GM23248 (cell line): ENCODE data around the gene CGGBP1. TPM values are rescaled to one million over a fixed set of nuclear protein-coding genes. Genes with fewer than 3 reads are reported as not detected.
"Not testable (repeated sequence)": the region's sequence is repeated elsewhere in the genome, so short reads cannot be mapped to it uniquely, and the experiment has no call there.

ENCODE experiments used
- DNase-seq: peaks from one replicate; pipeline ENCODE4 v3.0.0-alpha.2; 2015
- H2AFZ ChIP-seq: fragments of 200-600 bp; sonication (generic); 2 replicates; pipeline ENCODE4 v1.6.1; 2016; ENCODE audit warnings: antibody characterized with exemption
- H3F3A ChIP-seq: fragments of 200-600 bp; sonication (generic); 2 replicates; pipeline ENCODE4 v1.6.1; 2016; ENCODE audit warnings: mild to moderate bottlenecking, antibody characterized with exemption, mixed run types; ENCODE audit not compliant: insufficient read depth
- H3K27ac ChIP-seq: fragments of 200-600 bp; sonication (generic); 2 replicates; pipeline ENCODE4 v1.5.1; 2016; ENCODE audit warnings: mild to moderate bottlenecking
- H3K27me3 ChIP-seq: fragments of 200-600 bp; sonication (generic); replicated peaks from 2 replicates; pipeline ENCODE4 v1.6.1; 2016; ENCODE audit warnings: mild to moderate bottlenecking; ENCODE audit not compliant: insufficient read depth
- H3K36me3 ChIP-seq: fragments of 200-600 bp; sonication (generic); 2 replicates; pipeline ENCODE4 v1.6.1; 2016; ENCODE audit warnings: low read depth, mild to moderate bottlenecking
- H3K4me1 ChIP-seq: fragments of 200-600 bp; sonication (generic); 2 replicates; pipeline ENCODE4 v1.6.1; 2016; ENCODE audit warnings: mild to moderate bottlenecking; ENCODE audit not compliant: insufficient read depth
- H3K4me2 ChIP-seq: fragments of 200-600 bp; sonication (generic); one replicate; pipeline ENCODE4 v1.6.1; 2016; ENCODE audit warnings: mild to moderate bottlenecking; ENCODE audit not compliant: unreplicated experiment
- H3K4me3 ChIP-seq: fragments of 200-600 bp; sonication (generic); 2 replicates; pipeline ENCODE4 v1.5.1; 2016; ENCODE audit warnings: mild to moderate bottlenecking
- H3K79me2 ChIP-seq: fragments of 200-600 bp; sonication (generic); 2 replicates; pipeline ENCODE4 v1.6.1; 2016; ENCODE audit warnings: mild to moderate bottlenecking; ENCODE audit not compliant: insufficient read depth
- H3K9ac ChIP-seq: fragments of 200-600 bp; sonication (generic); 2 replicates; pipeline ENCODE4 v1.6.1; 2016; ENCODE audit warnings: mild to moderate bottlenecking
- H3K9me2 ChIP-seq: fragments of 200-600 bp; sonication (generic); 2 replicates; pipeline ENCODE4 v1.6.1; 2016; ENCODE audit warnings: mixed run types, mild to moderate bottlenecking, moderate library complexity; ENCODE audit not compliant: insufficient read depth
- H3K9me3 ChIP-seq: fragments of 200-600 bp; sonication (generic); one replicate; pipeline ENCODE4 v1.6.1; 2017; ENCODE audit warnings: low read depth
- H4K20me1 ChIP-seq: fragments of 200-600 bp; sonication (generic); 2 replicates; pipeline ENCODE4 v1.6.0; 2016; ENCODE audit not compliant: insufficient read depth
- EZH2 ChIP-seq: fragments of 200-600 bp; sonication (generic); IDR thresholded peaks from 2 replicates; pipeline ENCODE4 v1.6.1; 2018; ENCODE audit warnings: antibody characterized with exemption, mild to moderate bottlenecking; ENCODE audit not compliant: insufficient read depth, poor library complexity, severe bottlenecking
- EZH2phosphoT487 ChIP-seq: fragments of 200-600 bp; sonication (generic); IDR thresholded peaks from 2 replicates; pipeline ENCODE4 v1.6.1; 2018; ENCODE audit warnings: antibody characterized with exemption, moderate library complexity, mild to moderate bottlenecking, low read depth; ENCODE audit not compliant: insufficient read depth
- WGBS, 2 experiments: methylation state at CpG; one replicate each; pipeline ENCODE4 v1.1.6; 2015 to 2017; ENCODE audit warnings: low lambda C conversion rate in 2 of 2, low coverage in 1 of 2; ENCODE audit errors: missing lambda C conversion rate in 2 of 2; 5-methylcytosine and 5-hydroxymethylcytosine counted together
- in situ Hi-C: fragments of 300-500 bp; cut with MboI; formaldehyde crosslinking; loops from 2 replicates; pipeline ENCODE4 v1.15.0; 2020
- polyA plus RNA-seq: library from polyadenylated mRNA; unstranded; fragments of >200 nt; fragmentation: Nextera tagmentation; extraction: Ambion mirVana; gene quantifications from 2 replicates; pipeline ENCODE4 v1.2.1, GENCODE V29; 2016
- total RNA-seq: library from RNA; depleted of rRNA; stranded (reverse); fragments of >200 nt; shearing (Covaris generic); gene quantifications from 2 replicates; pipeline ENCODE4 v1.2.3, GENCODE V29; 2014

CGGBP1 gene
- total and polyA plus RNA-seq, 2 experiments from 2014 or later, result 51.1 to 61.4 TPM

- Histone ChIP-seq H3K4me2 (no peak overlapping the region), H3K9me2 (no peaks in the 10 kb centered on the region), H3K27me3 (no peaks in the 10 kb centered on the region), H3K27ac (no peak overlapping the region), H4K20me1 (no peaks in the 10 kb centered on the region), H3F3A (no peaks in the 10 kb centered on the region), H3K79me2 (no peaks in the 10 kb centered on the region), H3K9ac (no peak overlapping the region), H3K36me3 (no peaks in the 10 kb centered on the region), H3K4me3 (no peak overlapping the region), H3K4me1 (no peaks in the 10 kb centered on the region), H2AFZ (no peak overlapping the region), H3K9me3 (no peaks in the 10 kb centered on the region)
- in situ Hi-C loops, result no loop called here
- TF ChIP-seq EZH2 (no peak), EZH2phosphoT487 (no peak)
- WGBS, 2 experiments, result 27 to 41% methylated on average over 2 of the region's 2 CpGs
- DNase-seq, result no peak
These were observed 39.8 kb downstream of the CGGBP1 start for GRCh38 chr3:88019024-88019423.

- H3K9me3 ChIP-seq, H3K4me3 ChIP-seq, H3K79me2 ChIP-seq, H3K4me1 ChIP-seq, H3F3A ChIP-seq, H4K20me1 ChIP-seq, H3K36me3 ChIP-seq, H3K9me2 ChIP-seq, in situ Hi-C loops, H3K27ac ChIP-seq, H2AFZ ChIP-seq, H3K4me2 ChIP-seq, H3K27me3 ChIP-seq, H3K9ac ChIP-seq, DNase-seq: not testable (repeated sequence)
- WGBS, 2 experiments, result 84 to 94% methylated on average over 23 to 33 of the region's 35 CpGs
These were observed 43.1 kb downstream of the CGGBP1 start for GRCh38 chr3:88015656-88016055.

- Histone ChIP-seq H3K9me2 (no peaks in the 10 kb centered on the region), H3K4me2 (no peak overlapping the region)
- no peak for TF ChIP-seq EZH2phosphoT487
- TF ChIP-seq EZH2, result no peak
These were observed 45.2 kb downstream of the CGGBP1 start for GRCh38 chr3:88013592-88013991.

GRCh38 chr3:88010810-88011209, 48.0 kb downstream of the CGGBP1 start:
- Histone ChIP-seq H3K9me2 (no peaks in the 10 kb centered on the region), H3K36me3 (no peaks in the 10 kb centered on the region), H3F3A (no peaks in the 10 kb centered on the region), H4K20me1 (no peaks in the 10 kb centered on the region), H3K4me1 (no peaks in the 10 kb centered on the region), H3K27ac (no peak overlapping the region), H3K4me2 (no peak overlapping the region), H3K9me3 (no peaks in the 10 kb centered on the region), H3K27me3 (no peaks in the 10 kb centered on the region), H3K9ac (no peak overlapping the region), H2AFZ (no peak overlapping the region), H3K4me3 (no peak overlapping the region), H3K79me2 (no peaks in the 10 kb centered on the region)
- WGBS, 2 experiments, result 65 to 69% methylated on average over 5 of the region's 5 CpGs
- no peak for TF ChIP-seq EZH2
- no peak for TF ChIP-seq EZH2phosphoT487
- in situ Hi-C loops, result no loop called here
- no peak for DNase-seq

More at GRCh38 chr3:88013592-88013991, 45.2 kb downstream of the CGGBP1 start:
- H3K36me3 ChIP-seq, result no peaks in the 10 kb centered on the region
- H3F3A ChIP-seq, result no peaks in the 10 kb centered on the region
- H3K79me2 ChIP-seq, result no peaks in the 10 kb centered on the region
- whole genome bisulfite sequencing, 2 experiments, result 15 to 19% methylated on average over 2 of the region's 2 CpGs
- DNase-seq, result peak; percentile 13
- H3K4me3 ChIP-seq, result no peak overlapping the region
- no peaks in the 10 kb centered on the region for H3K4me1 ChIP-seq
- in situ Hi-C loops, result no loop called here
- H3K27me3 ChIP-seq, result no peaks in the 10 kb centered on the region
- no peak overlapping the region for H3K9ac ChIP-seq
- H3K9me3 ChIP-seq, result no peaks in the 10 kb centered on the region
- H2AFZ ChIP-seq, result no peak overlapping the region
- no peaks in the 10 kb centered on the region for H4K20me1 ChIP-seq
- no peak overlapping the region for H3K27ac ChIP-seq

- no peak overlapping the region for H3K27ac ChIP-seq
- H3K79me2 ChIP-seq, result no peaks in the 10 kb centered on the region
- H2AFZ ChIP-seq, result no peak overlapping the region
- no peaks in the 10 kb centered on the region for H3K36me3 ChIP-seq
- no peaks in the 10 kb centered on the region for H3K4me1 ChIP-seq
- no peak overlapping the region for H3K9ac ChIP-seq
- in situ Hi-C loops, result no loop called here
- no peaks in the 10 kb centered on the region for H3K27me3 ChIP-seq
- no peak overlapping the region for H3K4me3 ChIP-seq
- no peak for TF ChIP-seq EZH2phosphoT487
- no peak for TF ChIP-seq EZH2
- H3F3A ChIP-seq, result no peaks in the 10 kb centered on the region
- H3K9me3 ChIP-seq, result no peaks in the 10 kb centered on the region
- H3K4me2 ChIP-seq, result no peak overlapping the region
- H3K9me2 ChIP-seq, result no peaks in the 10 kb centered on the region
- DNase-seq, result no peak
- H4K20me1 ChIP-seq, result no peaks in the 10 kb centered on the region
- 92 to 96% methylated on average over 2 of the region's 2 CpGs for WGBS, 2 experiments
These were observed 49.7 kb downstream of the CGGBP1 start for GRCh38 chr3:88009066-88009465.
